Islet precursor cell (in vitro differentiated cells): Measurements from ENCODE around the gene CAPN14.

ENCODE experiments used
- DNase-seq: peaks from one replicate; pipeline ENCODE4 v3.0.0-alpha.2; 2018

The CAPN14 gene

GRCh38 chr2:31137211-31138036, 79.9 kb downstream of the CAPN14 start:
- peak; percentile 62 for DNase-seq

- no peak for DNase-seq
Observed at GRCh38 chr2:31136732-31137131, 80.6 kb downstream of the CAPN14 start.

GRCh38 chr2:31136000-31136399, 81.3 kb downstream of the CAPN14 start:
- DNase-seq = no peak

DNA sequence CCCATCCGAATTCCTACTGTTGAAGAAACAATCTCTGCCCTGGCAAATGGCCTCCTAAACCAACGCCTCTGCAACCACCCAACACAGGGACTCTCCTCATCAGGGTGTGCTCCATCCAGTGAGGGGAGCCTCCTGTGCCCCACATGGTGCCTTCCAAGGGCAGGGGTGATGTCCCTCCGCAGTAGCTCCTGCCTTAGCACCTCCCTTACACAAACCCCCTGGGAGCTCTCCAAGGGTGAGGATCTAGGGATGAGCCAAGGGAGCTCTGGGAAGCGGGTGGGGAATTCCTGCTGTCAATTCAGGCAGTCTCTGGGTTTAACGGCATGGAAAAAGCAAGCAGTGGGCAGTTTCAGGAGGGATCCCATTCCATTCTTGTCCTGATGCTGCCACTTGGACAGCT, 82.8 kb downstream of the CAPN14 start:
- no peak for DNase-seq

- DNase-seq = no peak
Observed at GRCh38 chr2:31132786-31133185, 84.5 kb downstream of the CAPN14 start.

DNA sequence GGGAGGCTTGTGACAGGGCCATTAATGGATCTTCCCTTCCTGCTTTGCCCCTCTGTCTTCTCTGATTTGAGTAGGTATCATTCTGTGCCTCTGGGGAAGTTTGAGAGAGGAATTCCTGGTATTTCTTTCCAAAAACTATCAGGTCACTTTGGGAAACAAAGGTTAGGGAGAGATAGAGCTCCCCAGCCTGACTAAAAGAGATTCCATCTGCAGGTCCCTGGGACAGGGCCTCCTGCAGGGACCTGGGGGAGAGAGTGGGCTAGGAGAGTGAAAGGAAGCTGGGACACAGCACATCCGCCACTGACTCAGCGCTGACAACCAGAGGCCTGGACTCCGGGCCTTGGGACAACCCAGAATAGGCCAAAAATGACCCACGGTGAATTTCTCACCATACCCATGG, 85.4 kb downstream of the CAPN14 start:
- DNase-seq = peak; percentile 68

GRCh38 chr2:31129375-31130171, 87.7 kb downstream of the CAPN14 start:
- no peak for DNase-seq

- DNase-seq = no peak
Observed at GRCh38 chr2:31127931-31128330, 89.4 kb downstream of the CAPN14 start.

DNA sequence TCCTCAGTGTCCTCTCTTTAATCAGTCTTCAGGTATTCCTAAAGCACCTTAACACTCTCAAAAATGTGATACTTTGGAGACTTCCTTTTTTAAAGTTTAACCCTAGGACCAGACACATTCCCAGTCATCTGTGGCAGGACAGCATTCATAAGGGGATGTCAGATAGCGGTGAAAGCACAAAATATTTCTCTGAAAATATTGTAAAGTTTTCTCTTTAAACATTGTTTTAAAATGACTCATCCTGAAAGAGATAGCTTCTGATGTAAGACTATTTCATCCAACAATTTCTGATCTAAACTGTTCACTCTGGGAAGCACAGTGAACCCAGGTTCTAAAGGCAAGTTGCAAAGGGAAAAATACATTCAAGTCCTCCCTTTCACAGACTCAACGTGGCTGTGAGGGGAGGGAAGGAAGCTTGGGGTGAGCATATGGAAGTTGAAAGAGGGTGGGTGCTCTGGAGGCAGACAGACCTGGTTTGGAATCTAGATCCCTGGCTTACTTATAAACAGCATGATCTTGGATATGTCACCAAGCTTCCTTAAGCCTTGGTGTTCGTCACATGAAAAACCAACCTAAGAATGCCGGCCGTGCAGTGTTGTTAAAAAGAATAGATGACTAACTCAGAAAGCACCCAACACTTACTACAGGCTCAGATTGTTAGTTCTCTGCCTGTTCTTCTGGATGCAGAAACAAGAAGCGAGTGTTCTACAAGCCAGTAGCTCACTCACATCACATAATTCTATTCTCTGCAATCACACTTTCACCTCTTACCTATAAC, 91.2 kb downstream of the CAPN14 start:
- DNase-seq = no peak

DNA sequence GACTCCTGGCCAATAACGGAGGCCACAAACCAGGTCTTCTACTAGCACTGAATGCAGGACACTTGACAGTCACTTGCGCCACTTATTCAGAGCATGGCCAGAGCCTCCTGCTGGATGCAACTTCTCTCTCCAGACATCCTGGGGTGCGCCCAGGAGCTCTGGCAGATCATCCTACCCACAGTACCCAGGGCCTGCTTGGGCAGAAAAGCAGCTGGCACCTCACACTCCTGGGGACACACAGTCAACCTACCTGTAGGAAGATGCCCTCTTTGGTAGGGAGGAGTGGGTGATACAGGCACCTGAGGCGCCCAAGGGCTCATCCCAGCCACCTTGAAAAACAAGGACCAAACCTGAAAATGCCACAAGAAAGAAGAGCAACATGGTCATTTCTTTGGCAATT, 92.4 kb downstream of the CAPN14 start:
- DNase-seq = no peak
